GM04504 (cell line): ENCODE data around the gene TRNAU1AP.
"Not testable (repeated sequence)": the region's sequence is repeated elsewhere in the genome, so short reads cannot be mapped to it uniquely, and the experiment has no call there.

Experiments
- DNase-seq: peaks from one replicate; pipeline ENCODE4 v3.0.0-alpha.2; 2012; ENCODE audit warnings: low read depth

Gene TRNAU1AP

DNA sequence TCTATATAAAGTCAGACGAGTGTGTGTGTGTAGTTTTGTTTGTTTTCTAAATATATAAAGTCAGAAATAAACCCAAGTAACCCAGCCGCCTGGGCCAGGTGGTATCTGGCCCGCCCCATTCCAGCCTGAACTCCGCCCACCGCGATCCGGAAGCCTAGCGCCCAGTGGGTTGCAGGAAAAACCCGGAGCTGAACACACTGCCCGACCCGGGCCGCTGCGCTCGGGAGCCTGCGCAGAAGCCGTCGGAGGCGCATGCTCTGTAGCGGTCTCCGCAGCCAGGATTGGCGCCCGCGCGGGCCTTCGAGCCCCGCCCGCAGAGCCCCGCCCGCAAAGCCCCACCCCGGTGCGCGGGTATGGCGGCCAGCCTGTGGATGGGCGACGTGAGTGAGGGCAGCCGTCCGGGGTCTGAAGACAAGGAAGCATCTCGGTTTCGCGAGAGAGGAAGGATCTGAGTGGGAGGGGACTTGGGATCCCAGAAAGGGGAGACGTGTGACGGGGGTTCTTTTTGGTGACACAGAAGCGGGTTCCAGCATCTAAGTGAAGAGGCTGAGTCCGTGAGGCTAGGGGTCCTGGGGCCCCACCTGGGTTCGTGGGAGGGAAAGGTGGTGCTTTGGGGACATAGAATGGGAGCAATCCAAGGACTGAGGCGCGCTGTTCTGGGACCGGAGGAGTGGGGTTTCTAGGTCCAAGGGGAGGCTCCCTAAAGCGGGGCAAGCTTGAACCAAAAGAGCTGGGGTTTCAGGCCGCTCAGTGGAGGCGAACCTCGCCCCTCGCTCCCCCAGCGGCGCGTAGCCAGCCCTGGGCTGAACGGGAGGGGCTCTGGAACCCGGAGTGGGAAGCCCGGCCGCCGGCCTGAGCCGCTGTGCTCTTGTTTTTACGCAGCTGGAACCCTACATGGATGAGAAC, at the start of gene TRNAU1AP:
TRNAU1AP (plus strand) TSS at position 328 of the 906 bp plus-strand sequence; CDS start at position 354, 26 bp downstream.
- DNase-seq, result peak; percentile 91

DNA sequence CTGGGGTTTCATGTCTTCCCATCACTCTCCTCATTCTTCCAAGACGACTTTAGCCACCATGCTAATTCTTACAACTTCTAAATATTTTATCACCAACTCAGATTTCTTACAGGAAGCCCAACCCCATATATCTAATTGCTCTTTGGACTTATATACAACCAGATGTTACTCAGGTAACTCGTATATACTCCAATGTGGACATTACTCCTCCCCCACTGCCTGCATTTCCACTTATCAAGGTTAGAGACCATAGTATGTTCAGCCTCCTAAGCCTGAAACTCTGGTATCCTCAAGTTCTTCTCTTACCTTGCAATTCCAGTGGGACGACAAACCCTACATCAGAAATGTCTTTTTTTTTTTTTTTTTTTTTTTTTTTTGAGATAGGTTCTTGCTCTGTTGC, 49.8 kb upstream of the TRNAU1AP start:
- no peak for DNase-seq

DNA sequence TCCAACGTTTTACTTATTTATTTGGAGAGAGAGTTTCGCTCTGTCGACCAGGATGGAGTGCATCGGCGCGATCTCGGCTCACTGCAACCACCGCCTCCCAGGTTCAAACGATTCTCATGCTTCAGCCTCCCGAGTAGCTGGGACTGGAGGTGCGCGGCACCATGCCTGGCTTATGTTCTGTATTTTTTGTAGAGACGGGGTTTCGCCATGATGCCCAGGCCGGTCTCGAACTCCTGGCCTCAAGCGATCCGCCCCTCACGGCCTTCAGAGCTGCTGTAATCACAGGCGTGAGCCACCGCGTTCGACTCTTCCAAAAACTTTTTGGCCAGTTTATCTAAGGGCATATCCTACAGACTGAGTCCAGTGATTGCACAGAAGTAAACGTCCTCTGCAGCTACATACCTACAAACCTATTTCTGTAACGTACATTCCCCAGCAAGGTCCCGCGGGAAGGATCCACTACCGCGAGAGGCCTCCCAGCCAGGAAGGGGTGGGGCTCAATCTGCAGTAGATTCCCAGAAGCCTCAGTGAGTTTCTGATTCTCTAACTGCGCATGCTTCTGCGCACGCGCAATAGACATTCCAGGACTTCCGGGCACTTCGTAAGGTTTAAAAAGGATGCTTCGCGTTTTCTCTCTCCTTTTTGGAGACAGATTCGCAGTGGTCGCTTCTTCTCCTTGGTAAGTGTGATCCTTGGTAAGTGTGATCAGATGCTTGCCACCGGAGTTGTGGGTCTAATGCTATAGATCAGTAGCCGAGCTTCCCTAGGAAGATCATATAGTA, 47.3 kb upstream of the TRNAU1AP start, which contains the start of gene RCC1:
RCC1 (plus strand) TSS at position 638 of the 782 bp plus-strand sequence. CDS start 23,824 bp downstream, outside the sequence.
- DNase-seq, result peak; percentile 99

DNA sequence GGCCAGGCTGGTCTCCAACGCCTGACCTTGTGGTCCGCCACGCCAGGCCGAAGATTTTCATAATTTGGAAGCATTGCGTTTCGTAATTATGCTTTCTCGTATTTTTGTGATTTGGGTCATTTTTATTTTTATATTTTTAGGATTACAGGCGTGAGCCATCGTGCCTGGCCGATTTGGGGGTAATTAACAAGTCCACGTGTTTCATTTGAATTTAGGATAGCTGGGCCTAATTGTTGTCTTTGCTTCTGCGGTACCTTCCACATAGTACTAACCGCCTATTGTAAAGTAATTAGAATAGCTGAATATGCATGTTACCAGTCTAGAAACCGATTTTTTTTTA, 46.0 kb upstream of the TRNAU1AP start:
- no peak for DNase-seq

DNA sequence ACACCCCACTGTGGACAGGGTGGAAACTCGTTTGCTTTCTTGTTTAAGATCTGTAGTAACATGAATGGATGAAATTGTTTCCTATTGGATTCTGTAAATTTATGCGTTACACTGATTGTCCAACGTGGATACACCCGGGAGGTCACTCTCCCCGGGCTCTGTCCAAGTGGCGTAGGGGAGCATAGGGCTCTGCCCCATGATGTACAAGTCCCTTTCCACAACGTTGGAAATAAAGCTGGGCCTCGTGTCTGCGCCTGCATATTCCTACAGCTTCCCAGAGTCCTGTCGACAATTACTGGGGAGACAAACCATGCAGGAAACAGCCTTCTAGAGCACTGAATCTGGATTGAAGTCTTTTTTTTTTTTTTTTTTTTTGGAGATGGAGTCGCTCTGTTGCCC, 45.6 kb upstream of the TRNAU1AP start:
- DNase-seq, result no peak

DNA sequence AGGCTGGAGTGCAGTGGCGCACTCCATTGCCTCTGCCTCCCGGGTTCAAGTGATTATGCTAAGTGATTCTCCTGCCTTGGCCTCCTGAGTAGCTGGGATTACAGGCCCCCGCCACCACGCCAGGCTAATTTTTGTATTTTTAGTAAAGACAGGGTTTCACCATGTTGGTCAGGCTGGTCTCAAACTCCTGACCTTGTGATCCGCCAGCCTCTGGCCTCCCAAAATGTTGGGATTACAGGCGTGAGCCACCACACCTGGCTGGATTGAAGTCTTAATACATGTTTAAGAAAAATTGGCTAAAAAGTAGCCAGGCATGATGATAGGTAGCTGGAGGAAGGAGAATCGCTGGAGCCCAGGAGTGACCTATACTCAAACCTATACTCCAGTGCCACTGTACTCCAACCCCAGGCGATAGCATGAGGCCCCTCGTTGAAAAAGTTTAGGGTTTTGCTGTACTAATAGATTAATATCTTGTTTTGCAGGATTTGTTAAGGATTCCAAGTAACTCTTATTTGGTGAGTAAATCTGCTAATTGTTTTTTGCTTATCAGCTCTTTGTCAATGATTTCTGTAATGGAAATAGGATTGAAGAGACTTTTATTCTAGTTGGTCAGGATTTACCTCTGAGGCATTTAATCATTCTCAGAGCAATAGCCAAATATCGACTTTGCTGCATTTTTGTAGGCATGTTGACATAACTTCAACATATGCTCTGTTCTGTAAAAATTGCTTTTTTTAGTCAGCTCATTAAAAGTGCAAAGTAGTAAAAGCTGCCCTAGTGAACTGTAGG, 45.0 kb upstream of the TRNAU1AP start:
- no peak for DNase-seq

DNA sequence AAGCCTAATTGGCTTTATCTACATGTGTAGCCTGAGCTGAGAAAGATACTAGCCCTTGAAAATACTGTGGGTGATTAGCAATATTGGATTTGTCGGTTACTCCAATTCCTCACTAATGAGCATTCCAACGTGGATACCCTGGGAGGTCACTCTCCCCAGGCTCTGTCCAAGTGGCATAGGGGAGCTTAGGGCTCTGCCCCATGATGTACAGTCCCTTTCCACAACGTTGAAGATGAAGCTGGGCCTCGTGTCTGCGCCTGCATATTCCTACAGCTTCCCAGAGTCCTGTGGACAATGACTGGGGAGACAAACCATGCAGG, 44.5 kb upstream of the TRNAU1AP start:
- no peak for DNase-seq

DNA sequence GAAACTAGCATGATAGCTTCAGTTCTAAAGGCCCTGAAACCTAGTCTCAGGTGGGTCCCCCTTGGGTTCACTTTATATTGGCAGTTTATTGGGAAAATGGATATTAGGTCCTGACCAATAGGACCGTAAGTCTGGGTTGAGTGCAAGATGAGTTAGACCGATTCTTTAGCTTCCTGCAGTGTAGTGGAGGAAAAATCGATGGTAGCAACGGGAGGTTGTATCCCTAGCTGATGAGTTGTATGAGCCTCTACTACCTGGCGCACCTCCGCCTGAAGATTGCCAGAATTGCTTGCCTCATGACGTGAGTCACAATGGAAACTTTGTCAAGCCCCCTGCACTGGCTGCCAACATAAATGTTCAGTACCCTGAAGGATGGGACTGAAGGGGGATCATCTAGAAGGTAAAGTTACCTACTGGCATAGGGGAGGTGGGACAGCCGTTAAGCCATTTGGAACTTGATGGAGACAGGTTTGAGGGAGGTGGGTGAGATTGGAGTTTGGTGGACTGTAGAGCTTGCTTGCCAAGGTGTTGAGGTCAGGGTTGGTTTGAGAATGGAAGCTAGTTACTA, 43.1 kb upstream of the TRNAU1AP start:
- no peak for DNase-seq

DNA sequence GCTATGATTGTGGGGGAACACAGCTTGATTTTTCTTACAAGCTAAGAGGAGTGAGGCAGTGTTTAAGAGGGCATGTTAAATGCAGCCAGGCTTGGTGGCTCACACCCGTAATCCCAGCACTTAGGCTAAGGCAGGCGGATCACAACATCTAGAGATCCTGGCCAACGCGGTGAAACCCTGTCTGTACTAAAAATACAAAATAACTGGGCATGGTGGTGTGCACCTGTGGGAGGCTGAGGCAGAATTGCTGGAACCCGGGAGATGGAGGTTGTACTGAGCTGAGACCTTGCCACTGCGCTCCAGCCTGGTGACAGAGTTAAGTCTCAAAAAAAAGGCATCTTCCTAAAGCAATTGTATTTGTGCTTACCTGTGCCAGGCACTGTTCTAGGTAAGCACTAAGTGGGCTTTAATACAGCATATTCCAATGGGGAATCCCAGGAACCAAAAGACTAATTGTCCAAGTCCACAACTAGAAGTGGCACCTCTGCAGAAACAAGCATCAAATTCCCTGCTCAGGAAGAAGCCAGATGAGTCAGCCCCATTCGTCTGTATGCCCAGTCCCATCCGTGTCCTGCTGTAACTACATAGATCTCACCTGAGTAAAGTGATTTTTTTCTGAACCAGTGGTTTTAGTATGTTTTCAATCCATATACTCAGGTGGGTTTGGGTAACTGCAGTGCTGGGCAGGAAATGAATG, 42.5 kb upstream of the TRNAU1AP start:
- DNase-seq, result no peak

DNA sequence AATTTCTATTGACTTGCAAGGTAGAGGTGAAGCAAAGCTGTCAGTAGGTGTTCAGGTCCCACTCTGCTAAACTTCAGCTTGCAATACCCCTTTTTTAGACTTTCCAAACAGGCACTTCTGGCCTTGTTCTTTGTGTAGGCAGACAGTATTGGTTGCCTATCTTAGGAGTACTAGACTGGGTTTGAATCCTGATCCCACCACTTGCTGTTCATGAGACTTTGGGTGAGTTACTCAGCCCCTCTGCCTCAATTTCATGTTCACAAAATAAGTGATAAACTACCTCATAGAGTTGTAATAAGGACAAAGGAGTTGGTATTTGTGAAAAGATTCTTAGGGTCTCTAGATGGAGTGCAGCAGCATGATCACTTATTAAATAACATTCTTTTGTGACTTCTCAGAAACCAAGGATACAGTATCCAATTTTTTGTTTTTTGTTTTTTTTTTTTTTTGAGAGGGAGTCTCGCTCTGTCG, 41.9 kb upstream of the TRNAU1AP start:
- no peak for DNase-seq

DNA sequence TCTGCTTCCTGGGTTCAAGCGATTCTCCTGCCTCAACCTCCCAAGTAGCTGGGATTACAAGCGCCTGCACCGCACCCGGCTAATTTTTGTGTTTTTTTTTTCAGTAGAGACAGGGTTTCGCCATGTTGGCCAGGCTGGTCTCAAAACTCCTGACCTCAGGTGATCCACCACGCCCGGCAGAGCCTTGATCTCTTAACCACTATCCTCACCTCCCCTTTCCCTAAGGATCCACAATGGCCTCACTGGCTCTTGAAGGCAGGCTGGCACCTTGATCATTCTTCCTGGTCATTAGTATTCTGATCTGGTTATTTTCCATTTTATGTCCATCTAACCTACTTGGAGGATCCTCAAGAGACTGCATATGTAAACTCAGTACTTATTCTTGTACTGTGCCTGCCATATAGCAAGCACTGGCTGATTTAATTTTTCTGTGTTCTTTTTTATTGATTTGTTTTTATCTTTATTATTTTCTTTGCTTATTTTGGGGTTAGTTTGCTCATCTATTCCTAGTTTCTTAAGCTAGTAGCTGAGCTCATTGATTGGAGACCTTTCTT, 40.8 kb upstream of the TRNAU1AP start:
- DNase-seq, result no peak

DNA sequence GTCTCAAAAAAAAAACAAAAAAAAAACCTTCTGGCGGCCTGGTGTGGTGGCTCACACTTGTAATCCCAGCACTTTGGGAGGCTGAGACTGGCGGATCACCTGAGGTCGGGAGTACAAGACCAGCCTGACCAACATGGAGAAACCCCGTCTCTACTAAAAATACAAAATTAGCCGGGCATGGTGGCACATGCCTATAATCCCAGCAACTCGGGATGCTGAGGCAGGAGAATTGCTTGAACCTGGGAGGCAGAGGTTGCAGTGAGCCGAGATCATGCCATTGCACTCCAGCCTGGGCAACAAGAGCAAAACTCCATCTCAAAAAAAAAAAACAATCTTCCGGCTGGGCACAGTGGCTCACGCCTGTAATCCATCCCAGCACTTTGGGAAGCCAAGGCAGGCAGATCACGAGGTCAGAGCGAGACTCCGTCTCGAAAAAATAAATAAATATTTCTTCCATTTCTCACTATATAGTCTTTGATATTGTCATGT, 38.4 kb upstream of the TRNAU1AP start:
- DNase-seq, result not testable (repeated sequence)

DNA sequence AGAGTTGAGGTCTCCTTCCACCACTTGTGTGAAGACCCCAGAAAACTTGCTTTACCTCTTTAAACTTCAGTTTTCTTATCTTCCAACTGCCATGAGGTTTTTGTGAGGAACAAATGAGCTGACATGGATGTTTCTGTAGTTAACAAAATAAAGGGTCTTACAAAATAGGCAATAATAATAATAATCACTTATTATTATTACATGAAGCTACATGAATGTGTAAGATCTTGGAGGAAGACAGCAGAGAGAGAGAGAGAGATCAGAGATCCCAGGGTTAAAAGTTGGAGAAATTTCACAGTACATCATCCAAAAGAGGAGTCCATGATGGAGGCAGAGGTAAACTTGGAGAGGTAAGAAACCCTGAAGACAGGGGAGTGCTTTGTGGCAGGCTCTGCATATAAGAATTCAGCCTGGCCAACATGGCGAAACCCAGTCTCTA, 36.3 kb upstream of the TRNAU1AP start:
- DNase-seq, result no peak

DNA sequence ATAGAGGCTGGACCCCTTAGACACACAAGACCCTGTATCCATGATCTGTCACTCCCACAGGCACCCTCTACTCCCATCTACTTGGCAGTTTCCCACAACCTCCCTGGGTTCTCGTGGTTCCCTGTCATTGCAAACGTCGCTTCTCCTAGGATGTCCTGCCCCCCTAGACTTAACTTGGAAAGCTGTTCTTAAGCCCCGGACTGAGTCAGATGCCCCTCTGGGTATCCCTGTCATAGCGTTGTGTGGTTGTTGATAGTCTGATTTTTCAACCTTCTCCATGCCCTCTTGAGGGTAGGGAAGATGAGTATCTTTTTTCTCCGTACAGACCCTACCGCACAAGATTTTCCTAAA, 35.3 kb upstream of the TRNAU1AP start:
- DNase-seq, result no peak

DNA sequence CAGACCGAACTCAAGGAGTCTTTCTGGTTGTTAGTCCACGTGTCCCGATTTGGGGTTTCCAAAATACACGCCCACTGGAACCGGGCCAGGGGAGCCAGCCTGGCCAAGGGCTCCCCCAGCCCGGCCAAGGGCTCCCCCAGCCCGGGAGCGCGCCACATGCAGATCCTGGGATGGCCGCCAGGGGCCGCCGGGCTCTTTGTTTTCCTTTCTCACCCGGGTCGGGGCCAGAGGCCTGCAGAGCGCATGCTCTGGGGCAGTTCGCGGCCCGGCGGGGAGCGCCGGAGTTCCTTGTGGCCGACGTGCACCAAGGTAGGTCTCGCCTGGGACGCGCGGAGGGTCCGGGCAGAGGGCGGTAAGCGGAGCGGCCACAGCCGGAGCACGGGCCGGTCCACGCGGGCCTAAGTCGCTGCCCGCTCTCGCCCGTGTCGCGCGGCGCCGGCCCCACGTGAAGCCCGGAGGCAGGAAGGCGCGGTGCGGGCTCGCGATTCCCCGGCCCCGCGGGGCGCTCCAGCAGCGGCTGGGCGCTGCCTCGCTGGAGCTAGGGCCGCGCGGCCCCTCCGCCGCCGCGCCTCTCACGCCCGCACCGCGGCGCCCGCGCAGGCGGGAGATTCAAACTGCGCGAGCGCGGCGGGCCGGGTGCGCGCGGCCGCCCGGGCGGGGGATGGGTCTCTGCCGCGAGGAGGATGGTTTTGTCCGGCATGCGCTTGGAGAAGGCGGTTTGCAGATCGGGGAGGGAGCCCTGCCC, 34.7 kb upstream of the TRNAU1AP start:
- DNase-seq, result peak; percentile 70

DNA sequence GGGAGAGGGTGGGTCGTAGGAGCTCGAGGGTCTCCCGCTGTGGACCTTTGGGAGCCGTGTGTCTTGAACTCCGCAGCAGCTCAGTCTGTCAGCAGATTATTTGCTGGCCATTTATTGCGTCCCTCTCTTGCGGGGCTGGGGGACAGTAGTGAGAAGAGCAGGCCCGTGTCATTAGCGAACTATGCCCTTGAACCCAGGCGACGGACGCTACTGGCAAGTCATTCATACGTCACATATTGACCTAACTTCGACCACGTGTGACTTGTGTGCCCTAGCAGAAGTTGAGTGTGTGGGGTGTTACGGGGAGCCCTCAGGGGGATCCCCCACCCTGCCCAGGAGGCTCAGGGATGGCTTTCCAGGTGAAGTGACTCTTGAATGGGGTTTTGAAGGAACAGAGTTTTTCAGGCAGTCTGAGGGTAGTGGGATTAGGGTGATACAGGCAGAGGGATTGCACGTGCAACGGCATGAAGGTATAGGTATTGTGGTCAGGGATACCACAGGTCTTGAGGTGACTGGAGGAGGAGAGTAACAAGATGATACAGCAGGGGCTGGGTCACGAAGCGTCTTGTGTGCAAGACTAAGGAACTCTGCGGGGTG, 34.0 kb upstream of the TRNAU1AP start:
- DNase-seq, result no peak

DNA sequence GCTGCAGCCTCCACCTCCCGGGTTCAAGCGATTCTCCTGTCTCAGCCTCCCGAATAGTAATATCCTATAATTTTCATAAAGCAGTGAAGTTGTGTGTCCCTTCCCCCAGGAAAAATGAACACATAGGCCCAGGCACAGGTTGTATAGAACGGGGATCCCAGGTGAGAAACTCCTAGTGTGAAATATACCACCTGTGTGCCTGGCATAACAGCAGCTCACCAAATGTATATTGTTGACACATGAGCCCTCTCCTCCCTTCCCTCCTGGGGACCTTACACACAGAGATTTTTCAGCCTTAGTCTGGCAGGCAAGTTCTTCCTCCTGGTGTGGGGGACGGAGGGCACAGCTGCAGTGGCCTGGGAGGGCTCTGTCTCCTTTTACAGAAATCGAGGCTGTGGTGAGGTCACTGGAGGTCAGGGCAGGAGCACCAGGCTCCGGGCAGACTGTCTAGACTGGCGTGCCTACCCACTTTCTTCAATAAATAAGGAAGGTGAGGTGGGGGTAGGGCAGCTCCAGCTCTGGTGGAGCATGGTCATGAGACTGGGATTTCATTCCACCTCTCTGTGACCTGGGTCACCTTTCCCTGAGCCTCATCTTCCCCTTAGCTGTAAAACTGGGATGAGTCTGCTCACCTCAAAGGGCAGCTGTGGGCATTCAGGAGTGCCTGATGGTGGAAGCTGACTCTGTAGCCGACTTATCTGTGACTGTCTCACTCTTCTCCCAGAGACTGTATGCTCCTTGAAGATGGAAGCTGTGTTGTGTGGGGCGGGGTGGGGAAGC, 32.7 kb upstream of the TRNAU1AP start:
- DNase-seq, result no peak

DNA sequence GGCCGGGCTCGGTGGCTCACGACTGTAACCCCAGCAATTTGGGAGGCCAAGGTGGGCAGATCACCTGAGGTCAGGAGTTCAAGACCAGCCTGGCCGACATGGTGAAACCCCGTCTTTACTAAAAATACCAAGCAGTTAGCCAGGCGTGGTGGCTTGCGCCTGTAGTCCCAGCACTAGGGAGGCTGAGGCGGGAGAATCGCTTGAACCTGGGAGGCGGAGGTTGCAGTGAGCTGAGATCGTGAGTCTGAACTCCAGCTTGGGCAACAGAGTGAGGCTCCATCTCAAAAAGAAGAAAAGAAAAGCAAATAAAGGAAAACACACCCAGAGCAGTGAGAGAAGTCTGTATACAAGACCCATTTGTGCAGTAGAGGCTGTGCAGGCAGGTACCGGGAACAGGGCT, 32.1 kb upstream of the TRNAU1AP start:
- not testable (repeated sequence) for DNase-seq
